H1 (cell line): Measurements from ENCODE around the gene MITF. TPM values are rescaled to one million over a fixed set of nuclear protein-coding genes. Genes with fewer than 3 reads are reported as not detected.

ENCODE experiments used
- CREB1 ChIP-seq: IDR thresholded peaks from 2 replicates; pipeline ENCODE4 v1.6.1; 2012; ENCODE audit warnings: inconsistent platforms
- CTCF ChIP-seq, 3 experiments: IDR thresholded peaks; 1 replicate in 2 of 3; 2 replicates in 1 of 3; pipeline versions ENCODE4 v1.5.1 to v1.6.1; 2011; ENCODE audit warnings: low read length in 3 of 3, mild to moderate bottlenecking in 3 of 3, inconsistent platforms in 2 of 3, low read depth in 1 of 3, moderate library complexity in 1 of 3; ENCODE audit not compliant: insufficient read depth in 1 of 3; ENCODE audit errors: control extremely low read depth in 1 of 3
- EGR1 ChIP-seq: IDR thresholded peaks from 2 replicates; pipeline ENCODE4 v1.6.1; 2011; ENCODE audit warnings: low read depth, low read length, borderline replicate concordance
- HDAC6 ChIP-seq: IDR thresholded peaks from one replicate; pipeline ENCODE4 v1.7.1; 2012; ENCODE audit warnings: low read depth, mild to moderate bottlenecking, inconsistent platforms, low read length, moderate library complexity
- POLR2A ChIP-seq, 2 experiments: IDR thresholded peaks; 1 replicate in 1 of 2; 2 replicates in 1 of 2; pipeline ENCODE4 v1.6.1; 2011; ENCODE audit warnings: low read depth in 2 of 2, low read length in 2 of 2, mild to moderate bottlenecking in 2 of 2; ENCODE audit errors: control extremely low read depth in 1 of 2
- polyA plus RNA-seq, 7 experiments: library from polyadenylated mRNA; depleted of rRNA in 3 of 7; stranded (reverse) in 5 of 7; unstranded in 2 of 7; fragments of >200 nt in 5 of 7; fragments of 200-250 nt in 2 of 7; gene quantifications; 1 replicate in 5 of 7; 2 replicates in 1 of 7; 4 replicates in 1 of 7; pipeline versions ENCODE4 v1.2.1 to v1.2.3, GENCODE V29; 2011 to 2013; ENCODE audit warnings: missing spikeins in 2 of 7, mixed read lengths in 2 of 7
- total RNA-seq: library from RNA; stranded (reverse); fragmentation: NEBNext Ultra II Directional; extraction: Animal tissue kit (Norgen Biotek cat#: 25700); gene quantifications from 2 replicates; pipeline ENCODE4 v1.2.1, GENCODE V29; 2021

MITF gene
- total and polyA plus RNA-seq, 2 of the 8 experiments (the other 6 are each of a cell fraction or from before 2014, with no cell fraction given): 0.53 to 1.4 TPM

- TF ChIP-seq CTCF (IDR thresholded peaks at IDR 0.05; ENCODE audit: control extremely low read depth in 1 of 3, insufficient read depth in 1 of 3, low read depth in 1 of 3, low read length in 3 of 3): no peak
- TF ChIP-seq CREB1: no peak
- no peak for TF ChIP-seq HDAC6
- TF ChIP-seq POLR2A (IDR thresholded peaks at IDR 0.05; ENCODE audit: control extremely low read depth in 1 of 2, low read depth in 2 of 2, low read length in 2 of 2): no peak
- TF ChIP-seq EGR1: no peak
Observed at GRCh38 chr3:69817988-69818387, 78.7 kb downstream of the MITF start (continued).
